G401 (cell line): ENCODE data around the gene NUB1. TPM values are rescaled to one million over a fixed set of nuclear protein-coding genes. Genes with fewer than 3 reads are reported as not detected.
A peak's percentile ranks its signal among the peaks of the same experiment; 100 is the strongest.

Experiments used
- DNase-seq: peaks from one replicate; pipeline ENCODE4 v3.0.0-alpha.2; 2015; ENCODE audit warnings: low spot score
- in situ Hi-C: cut with HindIII; loops from 2 replicates; pipeline ENCODE4 v1.10.0; 2016; ENCODE audit warnings: low sequenced_read_pairs, mixed read lengths
- total RNA-seq: library from RNA; depleted of rRNA; stranded (reverse); fragments of >200 nt; shearing (Covaris generic); gene quantifications from 2 replicates; pipeline ENCODE4 v1.2.3, GENCODE V29; 2014

The NUB1 gene
- total RNA-seq, 1 experiment from 2014 or later, result 41.8 TPM

- in situ Hi-C loops, result no loop called here
- no peak for DNase-seq
Measured at GRCh38 chr7:151312356-151312755, 29.3 kb upstream of the NUB1 start.

GRCh38 chr7:151312831-151313809 lies 28.5 kb upstream of the NUB1 start:
- in situ Hi-C loops, result no loop called here
- no peak for DNase-seq

- DNase-seq, result peak; percentile 10
Measured at GRCh38 chr7:151313857-151314256, 27.8 kb upstream of the NUB1 start.

GRCh38 chr7:151314401-151314800 lies 27.2 kb upstream of the NUB1 start:
- no peak for DNase-seq
- in situ Hi-C loops, result no loop called here

More at GRCh38 chr7:151313857-151314256, 27.8 kb upstream of the NUB1 start:
- in situ Hi-C loops, result no loop called here

- in situ Hi-C loops, result loop anchor here (5.0 kb wide), 1 partner anchor 78 kb away; no protein-coding TSS in a partner anchor
- peak; percentile 79 for DNase-seq
Measured at GRCh38 chr7:151315038-151315655, 26.5 kb upstream of the NUB1 start.

- in situ Hi-C loops, result loop anchor here (5.0 kb wide), 1 partner anchor 80 kb away; no protein-coding TSS in a partner anchor
Measured at GRCh38 chr7:151316896-151317295, 24.7 kb upstream of the NUB1 start.

GRCh38 chr7:151317936-151318335 lies 23.7 kb upstream of the NUB1 start:
- in situ Hi-C loops, result loop anchor here (5.0 kb wide), 1 partner anchor 81 kb away; no protein-coding TSS in a partner anchor
- DNase-seq, result no peak

More at GRCh38 chr7:151316896-151317295, 24.7 kb upstream of the NUB1 start:
- no peak for DNase-seq

GRCh38 chr7:151319189-151319588 lies 22.4 kb upstream of the NUB1 start:
- DNase-seq, result no peak
- in situ Hi-C loops, result loop anchor here (5.0 kb wide), 1 partner anchor 82 kb away; no protein-coding TSS in a partner anchor

GRCh38 chr7:151320263-151320845 lies 21.3 kb upstream of the NUB1 start:
- DNase-seq, result no peak
- in situ Hi-C loops, result no loop called here

- DNase-seq, result no peak
- in situ Hi-C loops, result no loop called here
Measured at GRCh38 chr7:151321341-151321740, 20.3 kb upstream of the NUB1 start.

GRCh38 chr7:151322906-151323305 lies 18.7 kb upstream of the NUB1 start:
- in situ Hi-C loops, result no loop called here

GRCh38 chr7:151327022-151327421 lies 14.6 kb upstream of the NUB1 start:
- in situ Hi-C loops, result no loop called here

More at GRCh38 chr7:151322906-151323305, 18.7 kb upstream of the NUB1 start:
- DNase-seq, result no peak

GRCh38 chr7:151327659-151328058 lies 14.0 kb upstream of the NUB1 start:
- in situ Hi-C loops, result no loop called here
- no peak for DNase-seq

More at GRCh38 chr7:151327022-151327421, 14.6 kb upstream of the NUB1 start:
- no peak for DNase-seq

- in situ Hi-C loops, result no loop called here
- no peak for DNase-seq
Measured at GRCh38 chr7:151330181-151330580, 11.4 kb upstream of the NUB1 start.

- in situ Hi-C loops, result no loop called here
- DNase-seq, result no peak
Measured at GRCh38 chr7:151330661-151331060, 11.0 kb upstream of the NUB1 start.

GRCh38 chr7:151334628-151335027 lies 7.0 kb upstream of the NUB1 start:
- in situ Hi-C loops, result no loop called here
- no peak for DNase-seq

- no peak for DNase-seq
- in situ Hi-C loops, result no loop called here
Measured at GRCh38 chr7:151336027-151336708, 5.4 kb upstream of the NUB1 start.

- in situ Hi-C loops, result no loop called here
- DNase-seq, result no peak
Measured at GRCh38 chr7:151337346-151337745, 4.3 kb upstream of the NUB1 start.

GRCh38 chr7:151338809-151339208 lies 2.8 kb upstream of the NUB1 start:
- DNase-seq, result no peak
- in situ Hi-C loops, result no loop called here
